CD4-positive, alpha-beta T cell treated with Interleukin-15 for 4 hours (primary cell): ENCODE measurements around the gene DLG4.
"Not testable (repeated sequence)": the region's sequence is repeated elsewhere in the genome, so short reads cannot be mapped to it uniquely, and the experiment has no call there.

Source experiments
- DNase-seq: peaks from one replicate; pipeline ENCODE4 v3.0.0-alpha.2; 2020; ENCODE audit warnings: low spot score

The DLG4 gene

GRCh38 chr17:7184091-7184488 is 35.5 kb downstream of the DLG4 start:
- no peak for DNase-seq

- no peak for DNase-seq
These were observed 36.1 kb downstream of the DLG4 start for GRCh38 chr17:7183433-7184090.

- not testable (repeated sequence) for DNase-seq
These were observed 37.5 kb downstream of the DLG4 start for GRCh38 chr17:7182101-7182500.

- no peak for DNase-seq
These were observed 40.0 kb downstream of the DLG4 start, which contains the start of gene ASGR1 for GRCh38 chr17:7179317-7180254. TSS of gene ASGR1 (minus strand) at chr17:7179370. CDS start at chr17:7178563, 807 bp downstream.

- no peak for DNase-seq
These were observed 40.7 kb downstream of the DLG4 start for GRCh38 chr17:7178973-7179316.

- DNase-seq = no peak
These were observed 41.6 kb downstream of the DLG4 start for GRCh38 chr17:7177954-7178477.

- DNase-seq = peak; percentile 68
These were observed 42.3 kb downstream of the DLG4 start for GRCh38 chr17:7177191-7177953.

GRCh38 chr17:7176841-7177190 is 42.8 kb downstream of the DLG4 start:
- DNase-seq = no peak

GRCh38 chr17:7176107-7176840 is 43.4 kb downstream of the DLG4 start:
- DNase-seq = no peak

- DNase-seq = no peak
These were observed 44.3 kb downstream of the DLG4 start for GRCh38 chr17:7175330-7175733.

GRCh38 chr17:7174603-7175326 is 44.9 kb downstream of the DLG4 start:
- peak; percentile 2 for DNase-seq

GRCh38 chr17:7173687-7174602 is 45.7 kb downstream of the DLG4 start:
- DNase-seq = peak; percentile 37

- not testable (repeated sequence) for DNase-seq
These were observed 47.0 kb downstream of the DLG4 start for GRCh38 chr17:7172522-7173191.

- not testable (repeated sequence) for DNase-seq
These were observed 50.1 kb downstream of the DLG4 start for GRCh38 chr17:7169565-7169908.

GRCh38 chr17:7168841-7169564 is 50.6 kb downstream of the DLG4 start:
- not testable (repeated sequence) for DNase-seq

- no peak for DNase-seq
These were observed 51.8 kb downstream of the DLG4 start for GRCh38 chr17:7167832-7168231.

- no peak for DNase-seq
These were observed 52.8 kb downstream of the DLG4 start for GRCh38 chr17:7166873-7167272.

- DNase-seq = not testable (repeated sequence)
These were observed 60.1 kb downstream of the DLG4 start for GRCh38 chr17:7159571-7159970.

- not testable (repeated sequence) for DNase-seq
These were observed 61.2 kb downstream of the DLG4 start for GRCh38 chr17:7158424-7158823.
